Type B pancreatic cell (in vitro differentiated cells): ENCODE results near the gene FKBP1A. TPM values are rescaled to one million over a fixed set of nuclear protein-coding genes. Genes with fewer than 3 reads are reported as not detected.

Source experiments
- DNase-seq: peaks from one replicate; pipeline ENCODE4 v3.0.0; 2021; ENCODE audit warnings: mixed read lengths; ENCODE audit not compliant: unreplicated experiment; ENCODE audit errors: extremely low spot score
- H3K27ac Mint-ChIP-seq: 2 replicates; pipeline ENCODE4 v1.8.0; 2021; ENCODE audit warnings: mild to moderate bottlenecking, mixed read lengths
- H3K27me3 Mint-ChIP-seq: 2 replicates; pipeline ENCODE4 v1.8.0; 2021; ENCODE audit warnings: mixed read lengths
- H3K36me3 Mint-ChIP-seq: 2 replicates; pipeline ENCODE4 v1.8.0; 2021; ENCODE audit warnings: mixed read lengths
- H3K4me1 Mint-ChIP-seq: one replicate; pipeline ENCODE4 v1.8.0; 2021; ENCODE audit warnings: mixed read lengths; ENCODE audit not compliant: unreplicated experiment
- H3K4me3 Mint-ChIP-seq: 2 replicates; pipeline ENCODE4 v1.8.0; 2021; ENCODE audit warnings: mild to moderate bottlenecking, mixed read lengths
- H3K9me3 Mint-ChIP-seq: 2 replicates; pipeline ENCODE4 v1.8.0; 2021; ENCODE audit warnings: mixed read lengths
- total RNA-seq: library from RNA; stranded (reverse); gene quantifications from 2 replicates; pipeline ENCODE4 v1.2.1, GENCODE V29; 2021; ENCODE audit warnings: low replicate concordance
- TF ChIP-seq, protein P1 (sequence below): fragments of 200-600 bp; sonication (generic); conservative IDR thresholded peaks from 2 replicates; pipeline ENCODE4 v1.5.0; 2021; ENCODE audit warnings: antibody characterized with exemption, mild to moderate bottlenecking

FKBP1A gene
- total RNA-seq, 1 donor from 2014 or later: 149 TPM

DNA sequence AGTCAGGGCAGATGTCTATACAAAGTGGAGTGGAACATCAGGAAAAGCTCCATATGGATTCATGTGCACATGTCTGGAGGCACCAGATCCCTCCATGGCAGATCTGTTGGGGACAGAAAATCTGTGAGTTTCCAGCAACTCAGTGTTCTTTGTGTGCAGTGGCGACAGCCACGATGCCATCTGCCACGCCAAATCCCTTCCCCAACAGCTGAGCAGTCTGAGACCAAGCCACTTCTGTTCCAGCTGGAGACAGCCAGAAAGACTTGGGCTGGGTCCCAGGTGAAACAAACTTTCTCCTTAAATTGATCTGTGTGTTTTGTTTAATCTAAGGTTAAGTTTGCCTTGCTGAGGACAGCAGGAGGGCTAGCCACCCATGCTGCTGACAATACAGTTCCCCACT is 22.9 kb downstream of the FKBP1A start:
- Mint-ChIP-seq H3K27me3 (no peaks in the 10 kb centered on the region), H3K27ac (no peak overlapping the region), H3K36me3 (peaks cover 24% of the 10 kb centered on the region), H3K9me3 (no peaks in the 10 kb centered on the region), H3K4me1 (no peaks in the 10 kb centered on the region), H3K4me3 (no peak overlapping the region)
- DNase-seq: no peak
- TF ChIP-seq, protein P1, sequence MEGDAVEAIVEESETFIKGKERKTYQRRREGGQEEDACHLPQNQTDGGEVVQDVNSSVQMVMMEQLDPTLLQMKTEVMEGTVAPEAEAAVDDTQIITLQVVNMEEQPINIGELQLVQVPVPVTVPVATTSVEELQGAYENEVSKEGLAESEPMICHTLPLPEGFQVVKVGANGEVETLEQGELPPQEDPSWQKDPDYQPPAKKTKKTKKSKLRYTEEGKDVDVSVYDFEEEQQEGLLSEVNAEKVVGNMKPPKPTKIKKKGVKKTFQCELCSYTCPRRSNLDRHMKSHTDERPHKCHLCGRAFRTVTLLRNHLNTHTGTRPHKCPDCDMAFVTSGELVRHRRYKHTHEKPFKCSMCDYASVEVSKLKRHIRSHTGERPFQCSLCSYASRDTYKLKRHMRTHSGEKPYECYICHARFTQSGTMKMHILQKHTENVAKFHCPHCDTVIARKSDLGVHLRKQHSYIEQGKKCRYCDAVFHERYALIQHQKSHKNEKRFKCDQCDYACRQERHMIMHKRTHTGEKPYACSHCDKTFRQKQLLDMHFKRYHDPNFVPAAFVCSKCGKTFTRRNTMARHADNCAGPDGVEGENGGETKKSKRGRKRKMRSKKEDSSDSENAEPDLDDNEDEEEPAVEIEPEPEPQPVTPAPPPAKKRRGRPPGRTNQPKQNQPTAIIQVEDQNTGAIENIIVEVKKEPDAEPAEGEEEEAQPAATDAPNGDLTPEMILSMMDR: no peak

GRCh38 chr20:1368448-1369199 is 24.2 kb downstream of the FKBP1A start:
- peaks cover 24% of the 10 kb centered on the region for H3K36me3 Mint-ChIP-seq
- no peaks in the 10 kb centered on the region for H3K9me3 Mint-ChIP-seq
- no peak for DNase-seq
- TF ChIP-seq, protein P1: no peak
- H3K4me1 Mint-ChIP-seq: no peaks in the 10 kb centered on the region
- H3K4me3 Mint-ChIP-seq: no peak overlapping the region
- no peaks in the 10 kb centered on the region for H3K27me3 Mint-ChIP-seq
- peak overlapping the region; percentile 13 for H3K27ac Mint-ChIP-seq

- TF ChIP-seq, protein P1: no peak
- Mint-ChIP-seq H3K36me3 (peaks cover 27% of the 10 kb centered on the region), H3K4me3 (no peak overlapping the region), H3K4me1 (no peaks in the 10 kb centered on the region), H3K27me3 (no peaks in the 10 kb centered on the region), H3K27ac (no peak overlapping the region), H3K9me3 (no peaks in the 10 kb centered on the region)
- no peak for DNase-seq
These were observed 25.4 kb downstream of the FKBP1A start for GRCh38 chr20:1367479-1367878.

DNA sequence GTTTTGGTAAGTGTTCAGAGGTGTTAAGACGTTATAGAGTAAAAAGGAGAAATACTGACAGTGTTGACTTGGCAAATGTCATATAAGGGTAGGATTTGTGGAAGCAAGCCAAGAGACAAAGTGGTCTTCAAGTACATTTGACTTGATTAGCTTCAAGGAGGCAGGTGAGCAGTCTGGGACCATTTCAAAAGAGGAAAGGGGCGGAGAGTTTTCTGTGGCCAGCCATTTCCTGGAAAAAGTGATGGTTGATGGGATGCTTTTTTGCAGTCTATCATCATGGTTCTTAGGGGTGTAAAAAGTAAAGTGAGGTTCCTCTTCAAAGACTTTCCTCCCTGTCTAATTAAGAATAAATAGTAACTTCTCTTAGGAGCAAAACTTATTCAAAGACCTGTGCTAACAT is 28.7 kb downstream of the FKBP1A start:
- Mint-ChIP-seq H3K36me3 (peaks cover 31% of the 10 kb centered on the region), H3K4me1 (no peaks in the 10 kb centered on the region), H3K27ac (peak overlapping the region; percentile 36), H3K4me3 (no peak overlapping the region), H3K9me3 (no peaks in the 10 kb centered on the region), H3K27me3 (no peaks in the 10 kb centered on the region)
- DNase-seq: no peak
- TF ChIP-seq, protein P1: no peak

DNA sequence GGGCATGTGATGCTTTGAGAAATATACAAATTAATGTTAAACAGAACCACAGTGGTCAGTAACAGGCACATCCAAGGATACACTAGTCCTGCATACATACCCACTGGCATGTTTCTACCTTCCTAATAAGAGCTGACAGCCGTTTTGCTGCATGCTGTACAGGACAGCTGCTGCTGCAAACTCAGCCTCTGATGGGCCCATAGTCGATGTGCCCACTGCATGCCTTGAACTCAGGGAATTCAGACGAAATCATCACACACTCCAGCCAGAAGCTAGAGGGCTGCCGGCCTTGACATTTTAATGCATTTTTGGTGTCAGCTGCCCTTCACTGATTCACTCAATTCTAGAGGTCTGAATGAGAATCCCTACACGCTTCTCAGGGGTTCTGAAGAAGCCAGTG is 29.3 kb downstream of the FKBP1A start:
- Mint-ChIP-seq H3K36me3 (peaks cover 37% of the 10 kb centered on the region), H3K27ac (no peak overlapping the region), H3K4me1 (no peaks in the 10 kb centered on the region), H3K4me3 (no peak overlapping the region), H3K27me3 (no peaks in the 10 kb centered on the region), H3K9me3 (no peaks in the 10 kb centered on the region)
- TF ChIP-seq, protein P1: no peak
- DNase-seq: no peak
